NCI-H2107 treated with DMSO at 0.1 percent for 48 hours (cell line): ENCODE measurements around the gene PRSS27.
"Not testable (repeated sequence)": the region's sequence is repeated elsewhere in the genome, so short reads cannot be mapped to it uniquely, and the experiment has no call there.

Source experiments
- DNase-seq: peaks from one replicate; lab custom pipeline; 2025; ENCODE audit not compliant: unreplicated experiment; lab: John Stamatoyannopoulos, UW

Gene PRSS27

GRCh38 chr16:2728034-2728433 lies 8.0 kb upstream of the PRSS27 start:
- DNase-seq, result no peak

- DNase-seq, result no peak
Observed at GRCh38 chr16:2726923-2727322, 6.9 kb upstream of the PRSS27 start.

GRCh38 chr16:2724816-2725348 lies 4.9 kb upstream of the PRSS27 start:
- no peak for DNase-seq

- no peak for DNase-seq
Observed at GRCh38 chr16:2724088-2724676, 4.2 kb upstream of the PRSS27 start.

GRCh38 chr16:2721634-2722173 lies 1.7 kb upstream of the PRSS27 start:
- not testable (repeated sequence) for DNase-seq

GRCh38 chr16:2720719-2721633 lies 952 bp upstream of the PRSS27 start:
- peak; percentile 57 for DNase-seq

GRCh38 chr16:2719328-2720063 lies 528 bp downstream of the PRSS27 start:
- DNase-seq, result no peak

- DNase-seq, result no peak
Observed at GRCh38 chr16:2717383-2718263, 2.4 kb downstream of the PRSS27 start.

GRCh38 chr16:2716948-2717347 lies 3.1 kb downstream of the PRSS27 start:
- DNase-seq, result no peak

- DNase-seq, result no peak
Observed at GRCh38 chr16:2715966-2716885, 3.8 kb downstream of the PRSS27 start.

- DNase-seq, result no peak
Observed at GRCh38 chr16:2715519-2715918, 4.5 kb downstream of the PRSS27 start.

- no peak for DNase-seq
Observed at GRCh38 chr16:2715064-2715463, 5.0 kb downstream of the PRSS27 start.

GRCh38 chr16:2713985-2714774 lies 5.8 kb downstream of the PRSS27 start:
- DNase-seq, result peak; percentile 57

- DNase-seq, result no peak
Observed at GRCh38 chr16:2713523-2713922, 6.5 kb downstream of the PRSS27 start.

GRCh38 chr16:2712546-2712945 lies 7.5 kb downstream of the PRSS27 start:
- no peak for DNase-seq

GRCh38 chr16:2712063-2712441 lies 8.0 kb downstream of the PRSS27 start:
- no peak for DNase-seq

- no peak for DNase-seq
Observed at GRCh38 chr16:2711370-2712062, 8.5 kb downstream of the PRSS27 start.

GRCh38 chr16:2710711-2711231 lies 9.3 kb downstream of the PRSS27 start:
- no peak for DNase-seq
